Pericardium fibroblast (primary cell): Measurements from ENCODE around the gene HGF. TPM values are rescaled to one million over a fixed set of nuclear protein-coding genes. Genes with fewer than 3 reads are reported as not detected.

ENCODE experiments used
- total RNA-seq: library from RNA; depleted of rRNA; stranded (reverse); fragments of >200 nt; gene quantifications from 2 replicates; pipeline ENCODE4 v1.2.3, GENCODE V29; 2015

The HGF gene
- total RNA-seq, result 33.2 and 42.2 TPM in 2 replicates

DNA sequence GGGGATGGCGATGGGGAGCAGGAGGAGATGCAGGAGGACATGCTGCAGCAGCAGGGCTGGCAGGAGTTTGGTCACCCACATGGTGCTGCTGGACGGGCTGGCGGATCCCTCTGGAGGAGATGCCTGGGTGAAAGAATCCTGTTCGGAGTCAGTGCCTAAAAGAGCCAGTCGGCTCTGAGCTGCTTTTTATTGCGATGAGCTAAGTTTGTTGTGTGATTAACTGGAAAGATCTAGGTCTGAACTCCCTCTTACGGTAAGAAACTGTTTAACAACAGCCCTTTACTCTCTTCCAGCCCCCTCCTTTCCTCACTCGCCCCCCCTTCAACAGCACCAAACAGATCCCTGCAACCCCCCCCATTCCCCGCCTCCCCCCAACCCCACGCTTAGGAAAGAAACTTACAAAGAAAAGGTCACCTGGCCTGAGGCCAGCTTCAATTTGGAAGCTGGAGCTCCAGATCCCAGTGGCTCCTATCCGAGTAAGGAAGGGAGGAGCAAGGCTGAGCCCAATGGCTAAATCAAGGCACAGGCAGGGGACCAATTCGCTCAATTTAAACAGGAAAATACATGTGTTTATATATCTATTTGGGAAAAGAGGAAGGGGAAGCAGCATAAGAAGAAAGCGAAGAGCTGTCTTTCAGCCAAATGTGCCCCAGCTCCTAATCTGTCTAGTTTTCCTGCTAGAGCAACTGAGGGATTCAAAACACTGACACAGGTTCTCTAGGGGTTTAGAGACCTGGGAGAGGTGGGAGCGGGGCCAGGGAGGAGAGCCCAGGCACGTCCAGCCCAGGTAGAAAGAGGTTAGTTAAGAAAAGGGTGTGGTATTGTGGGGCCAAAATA is at the start of gene HGF:
TSS of gene HGF (minus strand) at position 157 of the 837 bp plus-strand sequence. CDS start at position 81, 76 bp downstream.

